HG03378 (cell line): ENCODE measurements around the gene SNX9.
A peak's percentile ranks its signal among the peaks of the same experiment; 100 is the strongest.
"Not testable (repeated sequence)": the region's sequence is repeated elsewhere in the genome, so short reads cannot be mapped to it uniquely, and the experiment has no call there.

ENCODE experiments used
- ATAC-seq: cut with Tn5 transposase; IDR thresholded peaks from one replicate; pipeline ENCODE4 v1.9.1; 2021; ENCODE audit warnings: mild to moderate bottlenecking, moderate library complexity; ENCODE audit not compliant: unreplicated experiment

SNX9 gene

DNA sequence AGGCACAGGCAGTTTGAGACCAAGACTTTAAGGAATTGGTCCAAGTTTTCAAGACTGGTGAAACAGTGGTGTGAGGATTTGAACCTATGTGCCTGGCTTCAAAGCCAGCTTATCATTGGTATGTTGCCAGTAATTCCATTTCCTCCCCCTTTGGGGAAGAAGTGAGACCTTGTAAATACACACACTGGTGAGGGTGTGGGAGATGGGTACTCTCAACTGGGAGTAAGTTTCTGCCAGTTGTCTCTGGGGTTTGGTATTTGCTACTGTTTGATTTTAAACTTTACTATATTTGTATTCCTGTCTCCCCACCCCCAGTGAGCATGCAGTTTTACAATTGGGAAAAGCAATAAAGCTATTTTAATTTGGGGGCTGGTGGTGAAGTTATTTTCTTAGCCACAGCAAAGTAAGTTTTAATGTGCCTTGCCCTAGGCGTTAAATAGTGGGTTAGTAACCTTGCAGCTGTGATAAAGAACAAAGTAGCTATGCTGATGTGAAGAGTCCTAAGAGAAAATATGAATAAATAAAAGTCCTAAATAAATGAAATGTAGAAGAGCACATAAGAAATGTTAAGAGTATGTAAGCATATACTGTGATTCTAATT, 31.0 kb downstream of the SNX9 start:
- ATAC-seq: no peak

GRCh38 chr6:157855325-157855724, 32.3 kb downstream of the SNX9 start:
- ATAC-seq: no peak

GRCh38 chr6:157855804-157856203, 32.8 kb downstream of the SNX9 start:
- not testable (repeated sequence) for ATAC-seq

DNA sequence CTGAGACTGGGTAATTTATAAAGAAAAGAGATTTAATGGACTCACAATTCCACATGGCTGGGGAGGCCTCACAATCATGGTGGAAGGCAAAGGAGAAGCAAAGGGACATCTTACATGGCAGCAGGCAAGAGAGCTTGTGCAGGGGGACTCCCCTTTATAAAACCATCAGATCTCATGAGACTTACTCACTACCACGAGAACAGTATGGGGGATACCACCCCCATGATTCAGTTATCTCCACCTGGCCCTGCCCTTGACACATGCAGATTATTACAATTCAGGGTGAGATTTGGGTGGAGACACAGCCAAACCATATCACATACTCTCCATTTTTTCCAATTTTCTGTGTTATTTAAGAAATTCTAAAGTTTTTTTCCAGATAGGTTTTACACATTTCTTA, 35.6 kb downstream of the SNX9 start:
- ATAC-seq: not testable (repeated sequence)

- ATAC-seq: no peak
Observed at GRCh38 chr6:157859775-157860504, 36.9 kb downstream of the SNX9 start.

DNA sequence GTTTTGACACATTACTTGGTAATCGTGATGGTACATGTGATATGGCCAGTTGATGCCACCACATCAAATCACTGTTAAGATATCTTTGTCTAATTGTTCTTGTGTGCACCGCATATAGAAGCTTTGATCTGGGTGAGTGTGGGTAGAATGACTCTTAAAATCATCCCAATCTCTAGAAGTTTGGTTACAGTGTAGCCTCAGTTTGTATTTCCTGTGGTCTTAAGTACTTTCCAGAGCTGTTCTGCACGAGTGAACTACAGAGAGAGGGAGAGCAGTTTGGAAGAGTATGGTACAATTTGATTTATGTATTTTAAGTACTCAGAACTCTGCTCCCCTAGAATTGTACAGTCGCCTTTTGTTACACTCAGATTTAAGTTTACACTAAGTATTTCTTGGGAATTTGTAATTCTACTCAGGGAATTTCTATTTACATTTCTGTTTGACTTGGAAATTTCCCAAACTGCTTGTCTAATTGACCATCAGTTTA, 37.5 kb downstream of the SNX9 start:
- ATAC-seq: no peak

GRCh38 chr6:157861184-157861583, 38.1 kb downstream of the SNX9 start:
- ATAC-seq: no peak

DNA sequence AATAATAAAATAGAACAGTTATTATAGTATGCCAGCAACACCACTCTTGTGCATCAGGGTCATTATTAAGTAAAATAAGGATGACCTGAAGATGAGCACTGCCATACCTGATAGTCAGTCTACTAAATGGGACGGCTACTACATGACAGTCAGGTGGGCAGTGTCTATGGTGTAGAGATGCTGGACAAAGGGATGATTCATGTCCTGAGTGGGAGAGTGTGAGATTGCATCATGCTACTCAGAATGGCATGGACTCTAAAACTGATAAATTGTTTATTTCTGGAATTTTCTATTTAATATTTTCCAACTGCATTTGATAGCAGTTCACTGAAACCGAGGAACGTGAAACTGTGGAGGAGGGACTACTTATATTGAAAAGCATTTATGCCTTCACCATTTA, 38.8 kb downstream of the SNX9 start:
- ATAC-seq: no peak

DNA sequence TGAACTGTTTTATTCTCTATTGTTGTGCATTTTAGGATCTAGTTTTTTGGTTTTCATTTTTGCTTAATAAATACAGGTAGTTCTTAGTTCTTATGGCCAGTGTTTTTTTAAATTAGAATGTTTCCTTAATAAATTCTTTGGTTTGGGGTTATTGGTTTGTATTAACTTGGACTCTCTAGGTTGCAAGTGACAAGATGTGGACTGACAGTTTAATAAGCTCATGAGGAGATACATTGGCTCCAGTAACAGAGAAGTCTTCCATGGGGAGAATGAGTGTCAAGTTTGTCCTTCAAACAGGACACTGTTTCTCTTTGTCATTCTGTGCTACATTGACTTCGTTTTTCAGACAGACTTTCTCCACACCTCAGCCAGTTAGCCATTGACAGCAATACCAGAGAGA, 39.7 kb downstream of the SNX9 start:
- no peak for ATAC-seq

DNA sequence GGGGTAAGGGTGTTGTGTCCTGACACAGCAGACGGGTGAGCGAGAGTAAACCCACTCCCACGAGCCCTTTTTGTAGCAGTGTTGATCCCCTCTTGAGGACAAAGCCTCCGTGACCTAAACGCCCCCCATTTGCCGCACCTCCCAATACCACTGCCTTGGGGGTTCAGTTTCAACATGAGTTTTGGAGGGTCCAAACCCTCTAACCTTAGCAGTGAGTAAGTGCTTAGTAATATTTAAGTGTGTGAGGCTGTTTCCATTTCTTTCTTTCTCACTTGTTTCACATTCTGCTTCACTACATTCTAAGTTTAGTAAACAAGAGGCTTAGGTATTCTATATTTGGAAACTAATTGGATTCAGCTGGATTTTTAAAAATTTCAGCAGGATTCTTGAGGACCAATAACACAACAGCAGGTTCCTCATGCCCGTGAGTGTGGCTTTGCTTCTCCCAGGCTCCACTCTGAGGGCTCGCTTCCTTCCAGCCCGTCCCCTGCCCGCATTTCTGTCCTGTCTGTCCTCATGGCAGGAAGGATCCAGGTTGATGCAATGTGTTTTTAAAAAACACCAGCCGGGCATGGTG, 41.2 kb downstream of the SNX9 start:
- ATAC-seq: no peak

- no peak for ATAC-seq
Observed at GRCh38 chr6:157865249-157865648, 42.2 kb downstream of the SNX9 start.

DNA sequence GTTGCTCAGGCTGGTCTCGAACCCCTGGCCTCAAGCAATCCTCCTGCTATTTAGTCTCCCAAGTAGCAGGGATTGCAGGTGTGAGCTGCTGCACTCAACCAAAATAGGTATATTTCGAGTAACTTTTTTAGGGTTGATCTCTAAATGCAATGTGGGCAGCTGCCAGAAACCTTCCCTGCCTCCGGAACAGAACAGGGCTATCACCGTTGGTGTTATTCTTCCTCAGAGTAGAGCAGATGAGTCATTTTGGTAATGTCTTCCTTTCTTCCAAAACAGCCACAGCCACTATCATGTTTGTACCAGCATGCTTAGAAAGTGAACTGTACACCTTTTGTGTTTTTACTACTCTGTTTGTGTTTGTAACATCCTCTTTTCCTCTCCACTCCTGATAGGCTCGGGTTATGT, 44.1 kb downstream of the SNX9 start:
- ATAC-seq: no peak

DNA sequence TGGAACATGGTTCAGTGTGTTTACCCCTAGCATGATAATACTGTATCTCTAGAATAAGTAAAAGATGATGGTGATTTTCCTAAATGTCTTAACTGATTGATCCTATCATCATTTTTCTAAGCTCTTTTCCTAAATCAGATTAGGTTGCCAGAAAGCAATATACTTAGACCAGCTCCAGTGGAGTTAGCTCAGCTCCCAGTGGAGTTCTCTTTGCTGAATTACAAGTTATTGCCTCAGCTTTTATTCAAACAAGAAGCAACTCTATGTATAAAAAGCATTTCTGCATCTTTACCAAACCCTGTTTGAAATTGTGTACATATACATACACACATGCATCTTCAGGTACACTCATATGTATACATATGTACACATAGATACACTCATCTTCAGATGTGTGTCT, 44.9 kb downstream of the SNX9 start:
- ATAC-seq: no peak

DNA sequence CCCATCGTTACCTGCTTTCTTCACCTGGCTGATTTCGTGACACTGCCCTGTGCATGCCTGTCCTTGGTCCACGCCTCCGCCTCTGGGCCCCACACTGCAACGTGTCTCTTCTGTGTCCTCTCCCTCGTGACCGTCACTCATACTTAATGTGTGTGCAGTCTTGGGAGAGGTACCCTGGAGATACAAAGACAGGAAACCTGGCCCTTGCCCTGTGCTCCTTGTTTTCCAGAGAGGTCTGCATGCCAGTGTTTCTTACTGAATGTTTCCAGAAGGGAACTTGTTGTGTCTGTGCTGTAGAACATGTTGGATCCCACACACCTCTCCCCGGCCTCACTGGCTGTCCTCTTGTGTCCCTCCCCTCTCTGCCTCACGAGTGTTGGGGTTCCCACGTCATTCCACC, 45.8 kb downstream of the SNX9 start:
- no peak for ATAC-seq

- ATAC-seq: no peak
Observed at GRCh38 chr6:157869673-157870302, 46.7 kb downstream of the SNX9 start.

DNA sequence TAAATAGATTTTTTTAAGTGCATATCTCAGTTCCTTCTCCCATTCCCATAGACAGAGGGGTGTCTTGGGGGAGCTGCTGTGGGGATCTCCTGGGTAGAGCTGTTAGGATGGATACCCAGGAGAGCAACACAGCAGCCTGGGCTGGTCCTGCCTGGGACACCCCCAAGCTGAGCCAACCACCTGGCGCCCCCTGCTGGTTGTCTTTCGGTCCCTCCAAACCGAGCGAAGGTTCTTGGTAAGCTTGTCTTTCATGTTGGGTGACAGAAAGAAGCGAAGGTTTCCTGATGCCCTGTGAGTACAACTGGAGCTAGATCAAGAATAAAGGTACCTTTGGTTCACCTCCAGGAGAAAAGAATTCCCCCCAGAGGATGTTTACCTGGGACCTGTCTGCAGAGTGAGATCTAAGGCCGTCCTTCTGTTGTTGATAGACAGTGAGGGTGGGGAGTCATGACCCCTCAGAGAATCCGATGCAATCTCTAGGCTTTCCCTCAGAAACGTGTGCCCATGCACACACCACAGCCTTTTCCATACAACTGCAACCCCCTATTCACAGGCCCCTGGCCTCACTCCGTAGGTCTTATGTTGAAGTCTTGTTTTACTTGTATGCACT, 50.8 kb downstream of the SNX9 start:
- ATAC-seq: peak; percentile 62

GRCh38 chr6:157877149-157877548, 54.1 kb downstream of the SNX9 start:
- ATAC-seq: no peak

GRCh38 chr6:157877573-157878438, 54.8 kb downstream of the SNX9 start:
- no peak for ATAC-seq

- ATAC-seq: peak; percentile 91
Observed at GRCh38 chr6:157879034-157879872, 56.2 kb downstream of the SNX9 start.

DNA sequence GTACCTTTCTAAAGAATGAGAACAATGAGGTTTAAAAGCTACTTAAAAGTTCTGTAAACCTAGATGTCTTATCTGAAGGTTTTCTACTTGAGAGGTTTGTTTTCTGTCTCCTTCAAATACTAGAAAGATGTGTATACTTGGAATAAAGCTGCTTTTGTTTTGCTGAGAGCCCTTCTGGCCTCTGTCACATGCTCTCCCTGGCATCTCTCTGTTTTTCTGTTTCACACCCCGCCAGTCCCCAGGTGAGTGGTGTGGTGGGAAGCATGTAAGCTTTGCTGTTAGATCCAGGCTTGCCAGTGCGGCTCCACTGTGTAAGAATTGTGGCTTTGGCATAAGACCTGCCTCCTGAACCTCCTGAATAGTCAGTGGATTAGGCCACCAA, 56.8 kb downstream of the SNX9 start:
- ATAC-seq: peak; percentile 35
